HG03095 (cell line): ENCODE results near the gene MUCL1.

ENCODE experiments used
- ATAC-seq: cut with Tn5 transposase; IDR thresholded peaks from one replicate; pipeline ENCODE4 v1.9.1; 2021; ENCODE audit warnings: moderate library complexity; ENCODE audit not compliant: unreplicated experiment

MUCL1 gene

GRCh38 chr12:54891717-54892478 is 37.6 kb downstream of the MUCL1 start:
- ATAC-seq: no peak
